ENCODE data around the gene PITHD1. TPM values are rescaled to one million over a fixed set of nuclear protein-coding genes. Genes with fewer than 3 reads are reported as not detected.

Gene PITHD1, protein sequence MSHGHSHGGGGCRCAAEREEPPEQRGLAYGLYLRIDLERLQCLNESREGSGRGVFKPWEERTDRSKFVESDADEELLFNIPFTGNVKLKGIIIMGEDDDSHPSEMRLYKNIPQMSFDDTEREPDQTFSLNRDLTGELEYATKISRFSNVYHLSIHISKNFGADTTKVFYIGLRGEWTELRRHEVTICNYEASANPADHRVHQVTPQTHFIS
- 33.3 and 45.8 TPM in 2 replicates for total RNA-seq

GRCh38 chr1:23777979-23778814 lies at the start of gene PITHD1:
TSS of gene PITHD1 (plus strand) at chr1:23778418. CDS start at chr1:23778516, 98 bp downstream.

GRCh38 chr1:23743287-23744152 lies 34.7 kb upstream of the PITHD1 start, which contains the start of gene ELOA:
TSS of gene ELOA (plus strand) at chr1:23743471. CDS start at chr1:23743504, 33 bp downstream.

GRCh38 chr1:23790696-23791515 lies 12.7 kb downstream of the PITHD1 start, which contains the start of gene LYPLA2:
TSS of gene LYPLA2 (plus strand) at chr1:23791145. CDS start at chr1:23792683, 1,538 bp downstream.

GRCh38 chr1:23800400-23801337 lies 22.5 kb downstream of the PITHD1 start, which contains the start of gene GALE:
TSS of gene GALE (minus strand) at chr1:23800754. CDS start at chr1:23799007, 1,747 bp downstream.

GRCh38 chr1:23825076-23825761 lies 47.0 kb downstream of the PITHD1 start, which contains the start of gene HMGCL:
TSS of gene HMGCL (minus strand) at chr1:23825429. CDS start at chr1:23825415, 14 bp downstream.

Other genes with a start within 250 kb of the PITHD1 start
- gene E2F2, start 247.2 kb upstream of the PITHD1 start, total RNA-seq = under 0.01 and 1.3 TPM in 2 replicates
- gene ID3, start 218.9 kb upstream of the PITHD1 start, total RNA-seq = 289 and 387 TPM in 2 replicates
- gene RPL11, start 86.6 kb upstream of the PITHD1 start, total RNA-seq = 992 and 1,142 TPM in 2 replicates
- gene ELOA, start 34.9 kb upstream of the PITHD1 start, total RNA-seq = 21.1 and 46.4 TPM in 2 replicates
- gene LYPLA2, start 12.7 kb downstream of the PITHD1 start, total RNA-seq = 29.3 and 52.0 TPM in 2 replicates
- gene GALE, start 22.3 kb downstream of the PITHD1 start, total RNA-seq = 16.6 and 36.0 TPM in 2 replicates
- gene HMGCL, start 47.0 kb downstream of the PITHD1 start, total RNA-seq = 42.2 and 63.4 TPM in 2 replicates
- gene FUCA1, start 89.9 kb downstream of the PITHD1 start, total RNA-seq = 7.3 and 34.4 TPM in 2 replicates
- not detected in 2 replicates for gene CNR2, start 134.9 kb downstream of the PITHD1 start, total RNA-seq
- 118 and 162 TPM in 2 replicates for gene PNRC2, start 181.4 kb downstream of the PITHD1 start, total RNA-seq
- 77.8 and 109 TPM in 2 replicates for gene SRSF10, start 201.9 kb downstream of the PITHD1 start, total RNA-seq

All from regular cardiac myocyte (primary cell).